ENCODE measurements around the gene RAET1E. TPM values are rescaled to one million over a fixed set of nuclear protein-coding genes. Genes with fewer than 3 reads are reported as not detected.

The RAET1E gene
- total and polyA plus RNA-seq, 9 of the 15 experiments (the other 6 are each of a cell fraction or from before 2014, with no cell fraction given): not detected

- TF ChIP-seq THRA (IDR thresholded peaks at IDR 0.05) (no peak), HEY1 (CRISPR knock-in tag; IDR thresholded peaks at IDR 0.05; ENCODE audit: borderline replicate concordance) (no peak), ZNF311 (CRISPR knock-in tag; IDR thresholded peaks at IDR 0.05) (no peak)
Measured at GRCh38 chr6:149856256-149856994, 41.5 kb downstream of the RAET1E start (continued).

DNA sequence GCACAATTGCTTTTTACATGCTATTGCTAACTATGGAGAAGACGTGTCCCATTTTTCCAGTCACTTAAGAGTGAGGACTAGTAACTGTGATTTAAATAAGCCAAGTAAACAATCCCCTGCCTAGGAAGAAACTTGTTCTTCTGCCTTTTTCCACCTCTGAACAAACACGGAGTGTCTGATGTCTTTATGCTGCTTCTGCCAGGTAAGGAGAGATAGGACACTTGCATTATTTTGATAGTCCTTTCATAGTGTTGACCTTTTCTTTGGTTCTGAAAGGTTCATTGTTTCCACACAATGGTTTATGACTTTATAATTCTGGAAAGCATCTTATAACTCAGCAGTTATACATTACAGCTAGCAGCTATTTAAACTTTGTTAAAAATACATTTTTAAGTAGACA lies 42.2 kb downstream of the RAET1E start:
- Histone ChIP-seq H3K36me3 (ENCODE audit: control insufficient read depth, insufficient read depth, low read length) (no peaks in the 10 kb centered on the region), H3K27ac (ENCODE audit: extremely low read depth, low read depth, low read length) (no peak overlapping the region), H3K79me2 (ENCODE audit: control insufficient read depth, insufficient read depth, low read length) (no peaks in the 10 kb centered on the region), H3K27me3 (ENCODE audit: control insufficient read depth in 2 of 2, insufficient read depth in 2 of 2, low read length in 2 of 2) (peaks cover 12 to 14% of the 10 kb centered on the region in 2 experiments; a peak in 4 of 5 replicates), H3K4me3 (no peak overlapping the region), H2AFZ (ENCODE audit: low read depth, low read length) (no peak overlapping the region), H3K9me1 (ENCODE audit: control insufficient read depth, insufficient read depth, low read length) (no peaks in the 10 kb centered on the region), H3K9me3 (replicated peaks; ENCODE audit: control insufficient read depth, insufficient read depth, low read depth, low read length) (no peaks in the 10 kb centered on the region), H3K9ac (ENCODE audit: insufficient read depth in 1 of 2, low read depth in 2 of 2, low read length in 2 of 2) (no peak overlapping the region), H3K4me1 (replicated peaks in 1 of 2; ENCODE audit: control insufficient read depth in 2 of 2, insufficient read depth in 2 of 2, low read length in 2 of 2) (peaks cover 0 to 4% of the 10 kb centered on the region in 2 experiments; a peak in 2 of 5 replicates), H4K20me1 (replicated peaks; ENCODE audit: control insufficient read depth, insufficient read depth, low read length) (no peaks in the 10 kb centered on the region), H3K4me2 (ENCODE audit: insufficient read depth, low read length) (no peak overlapping the region)
- FAIRE-seq (no peak), ATAC-seq (no peak), DNase-seq (ENCODE audit: extremely low read depth in 1 of 4, low spot score in 3 of 4) (no peak)
- TF ChIP-seq E2F1 (CRISPR knock-in tag; IDR thresholded peaks at IDR 0.05) (no peak), YY1 (IDR thresholded peaks at IDR 0.05; ENCODE audit: borderline replicate concordance in 1 of 3, control insufficient read depth in 1 of 3, extremely low read depth in 1 of 3, insufficient read depth in 3 of 3, insufficient read length in 1 of 3, insufficient replicate concordance in 2 of 3, low read depth in 1 of 3, low read length in 2 of 3) (no peak), NR3C1 (CRISPR knock-in tag; IDR thresholded peaks at IDR 0.05) (no peak)
- in situ Hi-C loops (cut with MboI): no loop called here
- ChIA-PET CTCF (ENCODE audit: low intra/inter-chr PET ratio) (no interaction called here), POLR2A (interaction anchor here (0.9 to 1.2 kb wide), 3 partner anchors 9 to 14 kb away, joined by 3 to 8 read pairs (median 3); no protein-coding TSS in a partner anchor)
- intact Hi-C loops (cut with micrococcal nuclease): no loop called here
- no TSS peak for BruUV-seq (replicated peaks)
- WGBS (ENCODE audit: insufficient coverage, low coverage, missing lambda C conversion rate): 5% methylated on average over 2 of the region's 2 CpGs

All from K562 (cell line).